IPS DF 4.7 (cell line): ENCODE measurements around the gene NT5DC2.

Experiments
- DNase-seq: peaks from one replicate; pipeline ENCODE4 v3.0.0-alpha.2; 2013; ENCODE audit warnings: low spot score; ENCODE audit errors: extremely low read depth

The NT5DC2 gene

DNA sequence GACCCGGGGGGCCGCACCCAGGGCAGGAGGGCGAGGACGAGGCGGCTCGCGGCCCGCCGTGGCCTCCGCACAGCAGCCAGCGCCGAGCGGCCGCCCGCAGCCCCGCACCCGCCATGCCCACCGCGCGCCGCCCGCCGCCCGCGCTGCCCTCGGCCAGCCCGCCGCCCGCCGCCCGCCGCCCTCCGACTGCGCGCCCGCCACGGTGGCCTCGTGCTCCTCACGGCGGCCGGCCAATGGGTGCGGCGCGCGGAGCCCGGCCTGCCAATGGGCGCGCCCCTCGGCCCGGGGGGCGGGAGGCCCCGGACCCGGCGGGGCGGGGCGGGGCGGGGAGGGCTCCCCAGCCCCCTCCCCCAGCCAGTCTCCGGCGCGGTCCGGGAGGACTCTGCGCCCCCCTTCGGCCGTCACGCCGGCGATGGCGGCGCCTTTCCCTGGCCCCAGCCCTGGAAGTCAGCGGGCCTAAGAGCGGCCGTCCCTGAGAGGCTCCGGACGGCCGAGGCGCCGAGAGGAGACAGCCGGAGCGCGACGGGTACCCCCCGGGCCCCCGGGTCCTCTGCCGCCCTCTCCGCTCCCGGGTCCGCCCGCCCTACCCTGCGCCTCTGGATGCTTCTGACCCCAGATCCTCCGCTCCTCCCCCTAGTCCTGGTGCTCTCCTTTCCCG, at the start of gene NT5DC2:
TSS of gene NT5DC2 (minus strand) at position 235 of the 658 bp plus-strand sequence. CDS start at position 115, 120 bp downstream.
- DNase-seq = no peak

DNA sequence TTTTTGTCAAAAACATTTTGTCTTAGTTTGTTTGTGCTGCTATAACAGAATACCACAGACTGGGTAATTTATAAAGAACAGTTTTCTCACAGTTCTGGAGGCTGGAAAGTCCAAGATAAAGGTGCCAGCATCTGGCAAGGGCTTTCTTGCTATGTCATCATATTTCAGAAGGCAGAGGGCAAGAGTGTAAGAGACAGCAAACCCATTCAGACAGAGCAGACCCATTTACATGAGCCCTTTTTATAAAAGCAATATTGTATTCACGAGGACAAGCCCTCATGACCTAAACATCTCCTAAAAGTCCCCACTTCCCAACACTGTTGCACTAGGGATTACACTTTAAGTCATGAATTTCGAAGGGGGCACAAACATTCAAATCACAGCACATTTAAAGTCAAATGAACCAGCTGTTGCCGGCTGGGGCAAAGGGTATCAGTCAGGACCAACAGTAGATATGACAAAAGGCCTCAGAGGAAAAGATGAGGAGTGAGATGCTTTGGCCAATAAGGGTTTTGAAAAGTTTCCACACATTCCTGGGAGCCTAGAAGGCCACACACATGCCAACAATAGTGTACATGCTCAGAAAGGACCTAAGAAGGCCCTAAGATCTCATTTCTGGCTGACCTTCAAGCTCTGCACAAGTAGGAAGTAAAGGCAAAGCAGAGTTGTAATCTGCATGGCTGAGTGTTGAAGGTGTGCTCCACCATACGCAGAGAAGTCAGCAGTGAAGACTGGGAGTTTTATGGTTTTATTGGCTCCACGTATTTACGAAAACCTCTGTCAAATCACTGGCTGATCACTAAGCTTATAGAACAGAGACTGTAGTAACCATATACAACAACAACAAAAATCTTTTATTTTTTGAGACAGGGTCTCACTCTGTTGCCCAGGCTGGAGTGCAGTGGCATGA, 40.7 kb upstream of the NT5DC2 start:
- no peak for DNase-seq

- no peak for DNase-seq
Measured at GRCh38 chr3:52572221-52572620, 38.6 kb upstream of the NT5DC2 start.

- no peak for DNase-seq
Measured at GRCh38 chr3:52570076-52570475, 36.4 kb upstream of the NT5DC2 start.

- no peak for DNase-seq
Measured at GRCh38 chr3:52568069-52568468, 34.4 kb upstream of the NT5DC2 start.

GRCh38 chr3:52563984-52564383, 30.3 kb upstream of the NT5DC2 start:
- DNase-seq = no peak

DNA sequence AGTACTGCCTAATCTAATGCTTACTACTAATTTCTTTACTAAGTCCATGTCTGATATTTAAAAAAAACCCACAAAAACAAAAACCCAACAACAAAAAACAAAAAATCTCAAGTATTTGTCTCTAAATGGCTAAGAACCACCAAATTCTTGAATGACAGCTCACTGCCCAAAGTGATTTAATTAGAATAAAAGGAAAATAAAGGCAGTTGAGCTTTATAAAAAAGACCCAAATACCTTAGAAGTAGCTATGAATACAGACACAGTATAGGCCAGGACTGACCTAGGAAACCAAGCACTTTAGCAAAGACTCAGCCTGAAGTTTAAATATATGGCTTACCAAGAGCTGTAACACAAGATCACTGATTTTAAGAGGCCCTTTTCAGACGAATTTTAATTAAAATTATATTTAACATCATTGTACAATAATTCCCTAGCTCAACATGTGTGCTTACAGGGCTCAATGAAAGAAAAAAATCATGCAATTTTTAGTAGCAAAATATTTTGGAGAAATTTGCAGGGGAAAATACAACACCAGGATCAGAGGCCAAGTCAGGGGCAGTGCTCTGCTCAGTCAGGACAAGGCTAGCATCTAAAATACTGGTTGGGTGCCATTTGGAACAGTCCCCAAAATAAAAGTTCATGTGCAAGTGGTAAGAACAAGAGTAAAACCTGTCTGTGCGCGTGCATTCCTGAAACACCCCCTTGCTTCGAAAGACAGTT, 27.5 kb upstream of the NT5DC2 start:
- DNase-seq = no peak

- DNase-seq = no peak
Measured at GRCh38 chr3:52558436-52558835, 24.8 kb upstream of the NT5DC2 start.

DNA sequence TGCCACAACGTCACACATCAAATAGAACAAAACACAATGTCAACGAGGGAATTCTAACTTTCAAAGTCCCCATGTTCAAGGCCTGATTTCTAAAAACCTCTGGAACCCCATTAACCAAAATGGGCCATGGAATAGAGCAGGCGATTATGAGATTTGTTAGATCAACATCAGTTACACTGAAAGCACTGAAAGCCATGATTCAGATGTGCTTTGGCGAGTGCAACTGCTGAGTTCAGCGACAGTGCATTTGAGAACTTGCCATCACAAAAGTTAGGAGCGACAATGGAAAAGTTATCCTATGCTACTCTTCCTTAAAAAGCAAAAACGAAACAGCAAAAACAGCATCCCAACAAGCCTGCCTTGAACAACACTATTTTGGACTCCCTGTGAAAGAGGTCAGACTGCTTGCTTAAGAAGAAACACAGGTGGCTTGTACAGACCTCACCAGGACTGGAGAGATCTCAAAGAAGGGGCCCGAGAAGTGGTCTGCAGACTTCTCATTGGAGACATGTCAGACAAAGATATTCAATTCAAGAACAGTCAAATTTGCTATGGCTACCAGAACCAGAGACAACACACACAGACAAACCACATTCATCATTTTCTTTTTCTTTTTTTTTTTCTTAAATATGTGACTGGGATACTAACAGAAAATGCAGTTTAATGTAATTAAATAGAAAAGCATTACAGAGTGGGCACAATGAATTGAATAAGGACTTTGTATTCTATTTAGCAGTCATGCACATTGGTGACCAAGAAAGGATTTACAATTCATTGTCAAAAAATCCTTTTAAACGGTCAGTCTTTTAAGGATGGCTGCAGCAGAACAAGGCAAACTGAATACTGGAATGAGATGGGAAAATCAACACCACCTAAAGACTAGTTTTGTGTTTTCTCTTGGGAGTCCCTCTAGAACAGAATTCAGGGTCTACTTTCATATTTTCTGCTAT, 23.6 kb upstream of the NT5DC2 start:
- no peak for DNase-seq

DNA sequence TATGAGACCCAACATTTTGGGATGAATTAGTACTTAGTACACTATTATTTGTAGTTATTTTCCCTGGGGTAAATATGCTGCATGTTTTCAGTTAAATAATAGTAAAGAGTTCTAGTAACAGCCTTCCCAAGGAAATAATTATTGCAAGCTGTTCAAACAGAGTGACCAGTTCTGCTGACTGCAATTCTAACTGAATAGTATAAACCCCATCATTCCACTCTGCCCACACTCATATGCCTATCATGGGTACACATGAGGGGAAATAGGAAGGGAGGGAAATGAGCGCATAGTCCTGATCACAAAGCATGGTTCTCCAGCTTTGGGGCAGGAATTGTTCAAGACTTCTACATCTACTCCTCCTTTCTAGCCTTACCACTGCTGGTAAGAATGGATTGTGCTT, 21.4 kb upstream of the NT5DC2 start:
- DNase-seq = no peak

DNA sequence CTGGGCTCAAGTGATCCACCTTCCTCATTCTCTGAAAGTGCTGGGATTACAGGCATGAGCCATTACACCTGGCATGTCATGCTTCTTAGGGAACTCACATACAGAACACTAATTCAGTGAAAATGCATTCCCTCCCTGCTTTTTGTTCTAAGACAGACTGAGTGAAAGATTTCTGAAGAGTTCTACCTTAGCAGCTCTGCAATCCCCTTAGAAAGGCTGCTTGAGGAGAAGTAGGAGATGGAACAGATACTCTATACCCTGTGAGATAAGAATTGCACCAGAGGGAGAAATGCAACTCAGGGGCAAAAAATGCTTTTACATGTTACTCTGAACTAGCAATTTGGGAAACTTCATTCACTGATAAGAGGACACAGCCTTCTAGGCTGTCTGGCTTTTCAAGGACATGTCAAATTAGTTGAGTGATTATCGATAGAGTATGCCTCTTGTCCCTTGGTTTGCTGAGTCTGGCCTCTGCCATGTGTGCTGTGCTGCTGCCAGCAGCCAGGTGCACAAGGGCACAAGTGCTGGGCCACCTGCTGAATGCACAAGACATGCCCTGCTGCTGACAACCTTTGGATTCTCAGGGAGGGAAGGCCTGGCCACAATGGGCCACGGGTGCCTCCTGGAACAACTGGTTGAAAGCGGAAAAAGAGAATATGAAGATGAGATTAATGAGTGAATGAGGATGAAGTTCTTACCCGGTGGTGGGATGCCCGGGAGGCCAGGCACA, 20.5 kb upstream of the NT5DC2 start:
- no peak for DNase-seq

- DNase-seq = no peak
Measured at GRCh38 chr3:52552089-52552488, 18.4 kb upstream of the NT5DC2 start.

DNA sequence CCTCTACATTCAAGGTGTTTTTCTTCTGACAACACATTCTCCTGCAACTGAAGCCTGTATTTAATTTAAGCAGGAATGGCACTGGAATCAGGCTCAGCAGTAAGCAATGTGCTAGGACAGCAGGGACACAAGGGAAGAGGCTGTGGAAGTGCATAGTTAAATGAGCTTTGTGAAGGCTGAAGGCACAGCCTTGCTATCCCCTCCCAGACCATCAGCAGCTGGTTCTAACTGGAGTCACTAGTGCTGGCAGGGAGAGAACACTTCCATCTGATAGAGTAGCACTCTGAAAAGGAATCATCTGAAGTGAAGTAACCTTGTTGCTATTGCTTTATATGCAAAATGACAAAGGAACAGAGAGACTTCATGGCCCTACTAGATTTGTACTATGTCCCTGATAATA, 17.5 kb upstream of the NT5DC2 start:
- DNase-seq = no peak

- no peak for DNase-seq
Measured at GRCh38 chr3:52547143-52547542, 13.5 kb upstream of the NT5DC2 start.

GRCh38 chr3:52546111-52546901, 12.6 kb upstream of the NT5DC2 start:
- no peak for DNase-seq

DNA sequence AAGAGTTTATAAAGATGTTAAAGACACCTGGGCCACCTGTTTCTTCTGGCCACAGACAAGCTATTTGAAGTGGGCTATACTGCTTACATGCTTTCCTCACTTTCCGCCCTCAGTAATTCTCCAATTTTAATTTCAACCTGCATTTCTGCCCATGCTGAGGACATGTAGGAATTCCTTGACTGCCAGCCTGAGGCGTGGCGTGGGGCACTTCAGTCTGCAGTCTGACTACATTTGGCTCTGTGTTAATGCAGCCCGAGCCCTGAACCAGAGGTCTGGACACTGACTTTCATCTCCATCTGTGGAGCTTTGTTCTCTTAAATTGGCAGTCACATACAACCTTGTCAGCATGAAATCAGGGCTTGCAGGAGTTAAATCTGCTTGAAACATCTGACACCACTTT, 11.3 kb upstream of the NT5DC2 start:
- no peak for DNase-seq

GRCh38 chr3:52541050-52541449, 7.4 kb upstream of the NT5DC2 start:
- no peak for DNase-seq

- DNase-seq = no peak
Measured at GRCh38 chr3:52539010-52539653, 5.5 kb upstream of the NT5DC2 start.
